Ascending aorta (tissue), 2 donors: ENCODE measurements around the gene TYRO3. TPM values are rescaled to one million over a fixed set of nuclear protein-coding genes. Genes with fewer than 3 reads are reported as not detected.

Experiments
- DNase-seq, 2 donors: peaks; one replicate each; pipeline ENCODE4 v3.0.0-alpha.2; 2019; ENCODE audit warnings: low spot score in 2 of 2
- H3K27ac ChIP-seq, 2 donors: fragments of 200-600 bp; sonication (generic); one replicate each; pipeline ENCODE4 v1.5.1; 2016 to 2017; ENCODE audit warnings: mild to moderate bottlenecking in 1 of 2
- H3K27me3 ChIP-seq: fragments of 200-600 bp; sonication (generic); one replicate; pipeline ENCODE4 v1.5.1; 2017
- H3K36me3 ChIP-seq, 2 donors: fragments of 200-600 bp; sonication (generic); one replicate each; pipeline ENCODE4 v1.5.1; 2016
- H3K4me1 ChIP-seq, 2 donors: fragments of 200-600 bp; sonication (generic); one replicate each; pipeline ENCODE4 v1.5.1; 2016 to 2017; ENCODE audit warnings: mild to moderate bottlenecking in 1 of 2
- H3K4me3 ChIP-seq, 2 donors: fragments of 200-600 bp; sonication (generic); one replicate each; pipeline ENCODE4 v1.5.1; 2016 to 2017; ENCODE audit warnings: mild to moderate bottlenecking in 1 of 2
- H3K9me3 ChIP-seq, 2 donors: fragments of 200-600 bp; sonication (generic); one replicate each; pipeline ENCODE4 v1.5.1; 2016
- CTCF ChIP-seq, 3 experiments: fragments of 200-600 bp in 2 of 3; fragments of 450-650 bp in 1 of 3; sonication (generic) in 2 of 3; IDR thresholded peaks; one replicate each; pipeline ENCODE4 v1.5.1; 2016 to 2019; ENCODE audit warnings: antibody characterized with exemption in 3 of 3, mild to moderate bottlenecking in 1 of 3, moderate library complexity in 1 of 3
- intact Hi-C: fragments of 100-400 bp; cut with DNase I; formaldehyde crosslinking; loops from one replicate; pipeline ENCODE4 v1.15.1; 2023
- total RNA-seq: library from RNA; depleted of rRNA; stranded (reverse); fragments of >200 nt; gene quantifications from one replicate; pipeline ENCODE4 v1.1.0, GENCODE V29; 2016

The TYRO3 gene
- total RNA-seq = 7.0 TPM

- Histone ChIP-seq H3K4me1 (peaks cover 5 to 9% of the 10 kb centered on the region in 2 donors), H3K36me3 (no peaks in the 10 kb centered on the region), H3K27ac (peak within 1 kb of the TSS; percentile 31 to 67), H3K4me3 (peak within 1 kb of the TSS; percentile 95 to 97), H3K27me3 (no peaks in the 10 kb centered on the region), H3K9me3 (no peaks in the 10 kb centered on the region)
- DNase-seq = peak in 1 of 2 donors; percentile 82
- intact Hi-C loops = loop anchor here (1.0 to 10.0 kb wide), 4 partner anchors 14 to 266 kb away; partner anchors contain the start of genes JMJD7 and RPAP1
- no peak for TF ChIP-seq CTCF (IDR thresholded peaks at IDR 0.05)
Observed at GRCh38 chr15:41558400-41559238, at the start of gene TYRO3. TSS of gene TYRO3 (plus strand) at chr15:41559212. CDS start at chr15:41559258, 46 bp downstream.

- intact Hi-C loops = loop anchor here (10.0 kb wide), 1 partner anchor 784 kb away; no protein-coding TSS in a partner anchor
Observed at GRCh38 chr15:41510728-41511127, 48.3 kb upstream of the TYRO3 start.

GRCh38 chr15:41511331-41511898, 47.6 kb upstream of the TYRO3 start:
- DNase-seq = no peak
- H3K36me3 ChIP-seq = no peaks in the 10 kb centered on the region
- intact Hi-C loops = loop anchor here (10.0 kb wide), 1 partner anchor 783 kb away; no protein-coding TSS in a partner anchor
- no peaks in the 10 kb centered on the region for H3K9me3 ChIP-seq
- TF ChIP-seq CTCF (IDR thresholded peaks at IDR 0.05) = no peak
- no peak overlapping the region for H3K27ac ChIP-seq
- peaks cover 17% of the 10 kb centered on the region for H3K27me3 ChIP-seq
- H3K4me1 ChIP-seq = peaks cover 4 to 17% of the 10 kb centered on the region in 2 donors
- H3K4me3 ChIP-seq = peak overlapping the region; percentile 39 to 53

More at GRCh38 chr15:41510728-41511127, 48.3 kb upstream of the TYRO3 start:
- no peak for TF ChIP-seq CTCF (IDR thresholded peaks at IDR 0.05)
- Histone ChIP-seq H3K27me3 (peaks cover 17% of the 10 kb centered on the region), H3K4me1 (peaks cover 4 to 17% of the 10 kb centered on the region in 2 donors), H3K9me3 (no peaks in the 10 kb centered on the region), H3K27ac (no peak overlapping the region), H3K36me3 (no peaks in the 10 kb centered on the region), H3K4me3 (no peak overlapping the region)
- no peak for DNase-seq

- Histone ChIP-seq H3K27ac (no peak overlapping the region), H3K9me3 (no peaks in the 10 kb centered on the region), H3K27me3 (peaks cover 17% of the 10 kb centered on the region), H3K4me3 (peak overlapping the region; percentile 39 to 53), H3K4me1 (peaks cover 4 to 17% of the 10 kb centered on the region in 2 donors), H3K36me3 (no peaks in the 10 kb centered on the region)
- DNase-seq = no peak
- intact Hi-C loops = loop anchor here (10.0 kb wide), 1 partner anchor 783 kb away; no protein-coding TSS in a partner anchor
- no peak for TF ChIP-seq CTCF (IDR thresholded peaks at IDR 0.05)
Observed at GRCh38 chr15:41511899-41512369, 47.1 kb upstream of the TYRO3 start.

- H3K9me3 ChIP-seq = no peaks in the 10 kb centered on the region
- no peak for DNase-seq
- intact Hi-C loops = loop anchor here (10.0 kb wide), 1 partner anchor 782 kb away; no protein-coding TSS in a partner anchor
- peaks cover 0 to under 1% of the 10 kb centered on the region in 2 donors for H3K36me3 ChIP-seq
- H3K4me1 ChIP-seq = peaks cover 4 to 17% of the 10 kb centered on the region in 2 donors
- TF ChIP-seq CTCF (IDR thresholded peaks at IDR 0.05) = no peak
- H3K27ac ChIP-seq = no peak overlapping the region
- peak overlapping the region; percentile 39 to 53 for H3K4me3 ChIP-seq
- peaks cover 17% of the 10 kb centered on the region for H3K27me3 ChIP-seq
Observed at GRCh38 chr15:41512512-41512939, 46.5 kb upstream of the TYRO3 start.
